ENCODE measurements around the gene REN. TPM values are rescaled to one million over a fixed set of nuclear protein-coding genes. Genes with fewer than 3 reads are reported as not detected.

REN gene
- total and polyA plus RNA-seq, 2 of the 13 experiments (the other 11 are each of a cell fraction or from before 2014, with no cell fraction given): not detected

- TF ChIP-seq ZBTB34 (CRISPR knock-in tag; IDR thresholded peaks at IDR 0.05): no peak
- no peak for TF ChIP-seq BRCA1 (CRISPR knock-in tag; IDR thresholded peaks at IDR 0.05)
- no peak for TF ChIP-seq ZFYVE20 (CRISPR knock-in tag; IDR thresholded peaks at IDR 0.05; ENCODE audit: borderline replicate concordance, low read depth)
- no peak for TF ChIP-seq ATF7-NPFF (CRISPR knock-in tag; IDR thresholded peaks at IDR 0.05; ENCODE audit: low read depth)
- TF ChIP-seq MEIS1 (CRISPR knock-in tag; IDR thresholded peaks at IDR 0.05; ENCODE audit: borderline replicate concordance): no peak
- 0 out of 2 replicates have a peak, but pooled peaks have one; percentile 26 for TF ChIP-seq POLR2AphosphoS5 (IDR thresholded peaks at IDR 0.05; ENCODE audit: low read depth, low read length)
- TF ChIP-seq ZNF180 (CRISPR knock-in tag; IDR thresholded peaks at IDR 0.05; ENCODE audit: borderline replicate concordance, low read depth): no peak
- no peak for TF ChIP-seq MXD4 (CRISPR knock-in tag; IDR thresholded peaks at IDR 0.05)
- TF ChIP-seq ZNF761 (CRISPR knock-in tag; conservative IDR thresholded peaks at IDR 0.05): 0 out of 2 replicates have a peak, but pooled peaks have one; percentile 29
- no peak for TF ChIP-seq ARNT2 (CRISPR knock-in tag; IDR thresholded peaks at IDR 0.05; ENCODE audit: low read depth)
- TF ChIP-seq ZZZ3 (CRISPR knock-in tag; IDR thresholded peaks at IDR 0.05; ENCODE audit: borderline replicate concordance): 0 out of 2 replicates have a peak, but pooled peaks have one; percentile 53
- peak; percentile 34; the same call in 1 of the 2 replicates for TF ChIP-seq ZNF281 (CRISPR knock-in tag; IDR thresholded peaks at IDR 0.05; ENCODE audit: borderline replicate concordance)
- TF ChIP-seq ZNF781 (CRISPR knock-in tag; IDR thresholded peaks at IDR 0.05; ENCODE audit: borderline replicate concordance, not compliant biosample characterization): no peak
- TF ChIP-seq SNAPC2 (CRISPR knock-in tag; IDR thresholded peaks at IDR 0.05): no peak
- 0 out of 2 replicates have a peak, but pooled peaks have one; percentile 14 for TF ChIP-seq FOXA3 (CRISPR knock-in tag; IDR thresholded peaks at IDR 0.05)
- no peak for TF ChIP-seq HNF1A (IDR thresholded peaks at IDR 0.05; ENCODE audit: low read depth)
- 0 out of 2 replicates have a peak, but pooled peaks have one; percentile 61 for TF ChIP-seq HNF1A (CRISPR knock-in tag; IDR thresholded peaks at IDR 0.05; ENCODE audit: borderline replicate concordance)
- 0 out of 2 replicates have a peak, but pooled peaks have one; percentile 33 for TF ChIP-seq HDAC1 (CRISPR knock-in tag; IDR thresholded peaks at IDR 0.05)
Measured at GRCh38 chr1:204151552-204152309, 14.4 kb downstream of the REN start, which contains the start of gene ETNK2 (continued).

Data from HepG2 (cell line).